HT-29 (cell line): ENCODE measurements around the gene CCSER1. TPM values are rescaled to one million over a fixed set of nuclear protein-coding genes. Genes with fewer than 3 reads are reported as not detected.

Experiments used
- small RNA-seq: library from RNA; depleted of rRNA; stranded (forward); fragments of <200 nt; gene quantifications from one replicate; pipeline ENCODE3, GENCODE V24; 2014
- total RNA-seq: library from RNA; depleted of rRNA; stranded (reverse); fragments of >200 nt; shearing (Covaris generic); gene quantifications from 2 replicates; pipeline ENCODE4 v1.2.3, GENCODE V29; 2014; rRNA removed

Gene CCSER1
- total RNA-seq, 1 experiment from 2014 or later, result 12.3 TPM

Small RNA genes lying within 50 kb of the gene (small RNA-seq; reads per million reads assigned to genes)
- not detected for gene AC093729.1
- 1.1 reads per million, percentile 39 among the genes with 10 or more reads in this experiment for gene TMSB4XP8

Other genes starting within 250 kb of the CCSER1 start
- 0.03 TPM in 1 of 2 replicates, not detected in the other for gene MMRN1, start 232.5 kb upstream of the CCSER1 start, total RNA-seq